GM19395 (cell line): ENCODE data around the gene ITGB1BP2.
A peak's percentile ranks its signal among the peaks of the same experiment; 100 is the strongest.
"Not testable (repeated sequence)": the region's sequence is repeated elsewhere in the genome, so short reads cannot be mapped to it uniquely, and the experiment has no call there.

Experiments
- ATAC-seq: cut with Tn5 transposase; IDR thresholded peaks from one replicate; pipeline ENCODE4 v1.9.1; 2021; ENCODE audit warnings: mild to moderate bottlenecking, moderate library complexity; ENCODE audit not compliant: unreplicated experiment

The ITGB1BP2 gene

GRCh38 chrX:71301195-71301924 lies at the start of gene ITGB1BP2:
Gene ITGB1BP2 (plus strand): TSS chrX:71301750. CDS start chrX:71301807, 57 bp downstream.
- ATAC-seq = no peak

- ATAC-seq = no peak
These were observed 49.3 kb upstream of the ITGB1BP2 start for GRCh38 chrX:71252221-71252620.

GRCh38 chrX:71253253-71254091 lies 48.1 kb upstream of the ITGB1BP2 start:
- ATAC-seq = no peak

- peak; percentile 73 for ATAC-seq
These were observed 47.2 kb upstream of the ITGB1BP2 start, which contains the start of gene ZMYM3 for GRCh38 chrX:71254092-71254963. Gene ZMYM3 (minus strand): TSS chrX:71254140. CDS start chrX:71253255, 885 bp downstream.

GRCh38 chrX:71256051-71256450 lies 45.5 kb upstream of the ITGB1BP2 start:
- no peak for ATAC-seq

DNA sequence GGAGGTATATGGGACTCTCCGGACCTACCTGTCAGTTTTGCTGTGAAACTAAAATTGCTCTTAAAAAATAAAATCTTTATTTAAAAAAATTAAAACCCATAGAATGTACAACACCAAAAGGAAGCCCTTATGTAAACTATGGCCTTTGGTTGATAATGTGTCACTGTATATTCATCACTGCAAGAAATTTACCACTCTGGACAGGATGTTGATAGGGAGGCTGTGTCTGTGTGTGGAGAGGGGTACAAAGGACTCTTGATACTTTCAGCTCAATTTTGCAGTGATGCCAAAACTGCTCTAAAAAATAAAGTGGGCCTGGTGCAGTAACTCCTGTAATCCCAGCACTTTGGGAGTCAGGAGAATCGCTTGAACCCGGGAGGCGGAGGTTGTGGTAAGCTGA lies 44.7 kb upstream of the ITGB1BP2 start:
- no peak for ATAC-seq

DNA sequence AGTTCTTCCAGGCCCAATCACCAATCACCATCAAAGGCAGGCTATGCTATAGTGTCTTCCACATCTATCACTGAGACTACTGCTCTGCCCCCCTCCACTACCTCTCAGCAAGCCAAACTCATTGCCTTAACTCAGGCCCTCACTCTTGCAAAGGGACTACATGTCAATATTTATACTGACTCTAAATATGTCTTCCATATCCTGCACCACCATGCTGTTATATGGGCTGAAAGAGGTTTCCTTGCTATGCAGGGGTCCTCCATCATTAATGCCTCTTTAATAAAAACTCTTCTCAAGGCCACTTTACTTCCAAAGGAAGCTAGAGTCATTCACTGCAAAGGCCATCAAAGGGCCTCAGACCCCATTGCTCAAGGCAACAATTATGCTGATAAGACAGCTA lies 32.9 kb upstream of the ITGB1BP2 start:
- not testable (repeated sequence) for ATAC-seq

GRCh38 chrX:71269801-71270395 lies 31.7 kb upstream of the ITGB1BP2 start:
- no peak for ATAC-seq

DNA sequence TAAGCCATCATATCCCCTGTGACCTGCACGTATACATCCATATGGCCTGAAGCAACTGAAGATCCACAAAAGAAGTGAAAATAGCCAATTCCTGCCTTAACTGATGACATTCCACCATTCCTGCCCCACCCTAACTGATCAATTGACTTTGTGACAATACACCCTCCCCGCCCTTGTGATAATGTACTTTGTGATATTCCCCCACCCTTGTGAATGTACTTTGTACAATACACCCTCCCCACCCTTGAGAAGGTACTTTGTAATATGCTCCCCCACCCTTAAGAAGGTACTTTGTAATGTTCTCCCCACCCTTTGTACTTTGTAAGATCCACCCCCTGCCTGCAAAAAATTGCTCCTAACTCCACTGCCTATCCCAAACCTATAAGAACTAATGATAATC lies 29.2 kb upstream of the ITGB1BP2 start:
- ATAC-seq = not testable (repeated sequence)

DNA sequence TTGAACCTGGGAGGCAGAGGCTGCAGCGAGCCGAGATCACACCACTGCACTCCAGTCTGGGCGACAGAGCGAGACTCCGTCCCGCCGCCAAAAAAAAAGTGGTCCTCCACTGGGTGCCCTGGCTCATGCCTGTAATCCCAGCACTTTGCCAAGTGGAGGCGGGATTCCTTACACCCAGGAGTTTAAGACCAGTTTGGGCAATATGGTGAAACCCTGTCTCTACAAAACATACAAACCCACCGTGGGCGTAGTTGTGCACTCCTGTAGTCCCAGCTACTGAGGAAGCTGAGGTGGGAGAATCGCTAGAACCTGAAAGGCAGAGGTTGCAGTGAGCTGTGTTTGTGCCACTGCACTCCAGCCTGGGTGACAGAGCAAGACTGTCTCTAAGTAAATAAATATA lies 20.2 kb upstream of the ITGB1BP2 start:
- not testable (repeated sequence) for ATAC-seq

- peak; percentile 38 for ATAC-seq
These were observed 18.8 kb upstream of the ITGB1BP2 start for GRCh38 chrX:71282514-71283402.

DNA sequence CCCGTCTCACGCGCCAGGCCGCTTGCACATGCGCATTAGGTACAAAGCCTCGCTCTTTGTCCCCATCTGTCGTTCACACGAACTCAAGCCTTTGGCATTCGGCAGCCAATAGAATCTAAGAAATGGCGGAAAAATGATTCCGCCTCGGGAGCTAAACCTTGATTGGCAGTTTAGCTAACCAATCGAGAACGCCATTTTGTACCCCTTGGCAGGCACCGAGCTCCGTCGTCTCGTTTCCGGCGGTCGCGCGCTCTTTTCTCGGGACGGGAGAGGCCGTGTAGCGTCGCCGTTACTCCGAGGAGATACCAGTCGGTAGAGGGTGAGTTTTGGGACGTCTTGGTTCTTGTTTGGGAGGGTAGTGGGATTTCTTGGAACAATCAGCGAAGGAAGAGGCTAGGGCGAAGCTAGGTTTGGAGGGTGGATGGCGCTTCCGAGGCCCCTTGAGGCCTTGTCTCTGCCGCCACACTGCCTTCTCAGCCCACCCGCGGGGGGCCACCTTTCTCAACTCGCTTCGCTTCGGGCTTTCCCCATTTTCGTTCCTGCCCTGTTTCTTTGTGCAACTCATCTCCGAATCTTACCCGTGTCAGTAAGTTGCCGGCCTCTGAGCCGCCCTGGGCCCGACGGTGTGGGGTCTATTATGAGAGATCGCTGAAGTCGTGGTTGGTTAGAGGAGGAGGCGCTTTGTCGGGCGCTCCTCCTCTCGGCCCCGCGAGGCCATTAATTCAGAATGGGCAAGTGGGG lies 18.0 kb upstream of the ITGB1BP2 start, which contains the start of gene NONO:
Gene NONO (plus strand): TSS at position 233 of the 741 bp plus-strand sequence. CDS start 7,003 bp downstream, outside the sequence.
- ATAC-seq = peak; percentile 84

DNA sequence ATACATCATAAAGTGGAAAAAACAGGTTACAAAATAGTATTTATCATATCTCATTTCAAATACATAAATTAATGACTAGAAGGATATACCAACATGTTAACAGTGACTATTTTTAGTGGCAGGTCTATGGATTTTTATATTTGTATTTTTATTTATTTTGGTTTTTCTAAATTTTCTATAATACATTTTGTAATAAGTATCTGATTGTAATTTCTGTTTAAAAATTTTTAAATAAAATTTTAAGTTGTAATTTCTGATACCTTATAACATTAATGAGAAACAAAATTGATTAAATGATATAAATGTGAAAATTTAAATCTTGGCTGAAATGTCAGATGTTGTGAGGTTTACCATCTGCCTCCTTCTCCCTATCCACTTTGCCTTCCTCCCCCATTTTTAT lies 15.6 kb upstream of the ITGB1BP2 start:
- ATAC-seq = no peak

DNA sequence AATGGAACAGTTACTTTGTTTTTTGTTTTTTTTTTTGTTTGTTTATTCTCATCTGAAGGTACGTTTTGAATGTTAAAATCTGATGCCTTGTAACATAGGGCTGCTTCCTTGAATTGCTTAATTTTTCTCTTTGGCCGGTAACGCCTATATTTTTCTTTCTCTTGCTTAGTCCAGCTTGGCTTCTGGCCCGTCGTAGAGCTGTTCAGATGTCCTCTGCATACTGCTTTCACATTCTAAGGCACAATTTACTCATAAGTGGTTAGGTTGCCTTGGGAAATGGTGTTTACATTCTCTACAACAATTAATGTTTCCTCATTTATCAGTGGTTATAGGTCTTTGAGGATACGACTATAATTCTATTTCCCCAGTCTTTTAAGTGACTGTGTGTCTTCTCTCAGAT lies 10.2 kb upstream of the ITGB1BP2 start:
- no peak for ATAC-seq

GRCh38 chrX:71292669-71293365 lies 8.7 kb upstream of the ITGB1BP2 start:
- no peak for ATAC-seq

- ATAC-seq = no peak
These were observed 4.7 kb upstream of the ITGB1BP2 start for GRCh38 chrX:71296806-71297205.

DNA sequence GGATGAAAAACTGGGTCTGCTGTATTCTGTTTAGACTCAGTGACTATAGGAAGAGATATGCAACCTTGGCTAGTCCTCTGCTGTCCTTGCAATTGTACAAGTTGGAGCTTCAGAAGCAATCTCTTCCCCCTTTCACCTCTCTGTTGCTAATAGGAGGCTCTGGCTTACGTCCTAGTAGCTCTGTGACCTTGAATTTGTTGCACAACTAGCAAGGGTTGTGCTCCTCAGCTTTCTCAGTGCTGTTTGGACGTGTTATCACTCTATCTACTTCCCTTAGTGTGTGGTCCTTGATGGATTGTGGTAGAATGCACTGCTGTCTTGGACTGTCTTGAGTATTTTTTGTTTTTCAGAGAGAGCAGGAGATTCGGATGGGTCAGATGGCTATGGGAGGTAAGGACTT lies 3.4 kb upstream of the ITGB1BP2 start:
- ATAC-seq = no peak

GRCh38 chrX:71300064-71300463 lies 1.5 kb upstream of the ITGB1BP2 start:
- ATAC-seq = not testable (repeated sequence)
